Measurements from ENCODE around the gene GMNC.
"Not testable (repeated sequence)": the region's sequence is repeated elsewhere in the genome, so short reads cannot be mapped to it uniquely, and the experiment has no call there.

The GMNC gene, protein sequence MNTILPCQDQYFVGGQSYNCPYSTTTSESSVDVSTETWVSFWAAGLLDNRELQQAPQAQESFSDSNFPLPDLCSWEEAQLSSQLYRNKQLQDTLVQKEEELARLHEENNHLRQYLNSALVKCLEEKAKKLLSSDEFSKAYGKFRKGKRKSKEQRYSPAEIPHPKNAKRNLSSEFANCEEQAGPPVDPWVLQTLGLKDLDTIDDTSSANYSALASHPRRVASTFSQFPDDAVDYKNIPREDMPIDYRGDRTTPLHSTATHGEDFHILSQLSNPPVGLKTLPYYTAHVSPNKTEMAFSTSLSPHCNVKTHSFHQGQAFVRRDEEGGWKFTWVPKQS

DNA sequence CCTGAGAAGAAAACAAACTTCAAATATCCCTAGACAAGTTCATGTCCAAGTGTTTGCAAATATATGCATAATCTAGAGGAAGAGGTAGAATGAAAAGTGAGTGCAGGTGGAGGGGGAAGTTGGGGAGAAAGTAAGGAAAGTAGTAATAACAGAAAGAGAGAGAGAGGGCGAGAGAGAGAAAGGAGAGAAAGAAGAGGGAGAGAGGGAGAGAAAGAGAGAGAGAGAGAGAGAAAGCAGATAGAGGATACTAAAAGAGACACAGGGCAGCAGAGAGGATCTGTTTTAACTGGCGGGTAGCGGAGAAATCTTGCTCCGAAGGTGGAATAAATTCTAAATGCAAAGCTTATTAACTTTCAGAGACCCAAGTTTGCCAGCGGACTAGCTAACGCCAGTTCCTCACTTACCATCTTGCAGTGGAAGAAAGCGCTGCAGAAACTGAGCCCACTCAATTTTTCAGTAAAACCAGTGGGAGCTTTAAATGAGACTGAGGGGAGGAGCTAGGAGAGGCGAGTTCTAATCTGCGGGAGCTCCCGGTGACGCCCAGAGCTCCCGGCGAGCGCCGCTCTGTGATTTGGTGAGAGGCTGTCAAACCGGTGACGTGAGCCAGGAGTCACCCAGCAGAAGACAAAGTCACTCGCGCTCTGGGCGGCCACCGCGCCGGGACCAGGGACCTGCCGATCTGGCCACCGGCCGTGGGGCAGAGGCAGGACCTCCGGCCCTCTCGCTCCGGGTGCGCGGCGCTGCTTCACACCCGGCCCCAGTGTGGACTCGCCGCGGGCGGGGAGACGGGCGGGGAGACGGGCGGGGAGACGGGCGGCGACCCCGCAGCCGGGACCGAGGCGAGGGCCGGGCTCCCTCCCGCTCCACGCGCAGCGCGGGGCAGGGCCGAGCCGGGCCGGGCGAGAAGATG, at the start of gene GMNC:
Gene GMNC (minus strand): TSS at position 486 of the 910 bp plus-strand sequence. CDS start 79 bp downstream, at position 407.
- peak; percentile 60 for DNase-seq

GRCh38 chr3:190911382-190911781, 48.9 kb upstream of the GMNC start:
- DNase-seq: no peak

GRCh38 chr3:190909908-190910307, 47.4 kb upstream of the GMNC start:
- DNase-seq: no peak

- DNase-seq: no peak
Observed at GRCh38 chr3:190903156-190903555, 40.7 kb upstream of the GMNC start.

DNA sequence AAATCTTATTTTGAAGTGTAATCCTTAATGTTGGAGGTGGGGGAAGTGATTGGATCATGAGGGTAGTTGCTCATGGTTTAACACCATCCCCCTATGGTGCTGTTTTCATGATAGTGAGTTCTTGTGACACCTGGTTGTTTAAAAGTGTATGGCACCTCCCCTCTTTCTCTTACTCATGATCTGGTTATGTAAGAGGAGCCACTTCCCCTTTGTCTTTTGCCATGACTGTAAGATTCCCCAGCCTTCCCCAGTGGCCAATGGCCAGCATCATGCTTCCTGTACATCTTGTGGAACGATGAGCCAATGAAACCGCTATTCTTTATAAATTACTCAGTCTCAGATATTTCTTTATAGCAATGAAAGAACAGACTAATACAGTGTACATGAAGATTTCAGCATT, 39.8 kb upstream of the GMNC start:
- DNase-seq: no peak

- DNase-seq: no peak
Observed at GRCh38 chr3:190892395-190892902, 30.0 kb upstream of the GMNC start.

DNA sequence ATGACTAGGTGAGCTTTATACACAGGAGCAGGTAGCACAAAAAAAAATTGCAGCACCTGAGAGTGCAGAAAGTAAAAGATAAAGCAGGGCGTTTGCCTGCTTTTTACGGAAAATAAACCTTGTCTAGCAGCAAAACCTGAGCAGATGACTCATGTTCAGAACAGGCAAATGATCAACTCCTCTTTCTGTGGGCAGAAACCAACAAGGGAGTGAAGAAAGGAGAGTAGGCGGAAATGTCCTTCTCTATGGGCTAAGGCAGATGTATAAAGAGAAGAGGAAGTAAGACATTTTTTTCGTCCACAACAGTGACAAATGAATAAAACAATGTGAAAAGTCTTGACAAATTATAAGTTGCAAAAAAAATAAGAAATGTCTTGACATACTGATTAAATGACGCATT, 24.5 kb upstream of the GMNC start:
- no peak for DNase-seq

DNA sequence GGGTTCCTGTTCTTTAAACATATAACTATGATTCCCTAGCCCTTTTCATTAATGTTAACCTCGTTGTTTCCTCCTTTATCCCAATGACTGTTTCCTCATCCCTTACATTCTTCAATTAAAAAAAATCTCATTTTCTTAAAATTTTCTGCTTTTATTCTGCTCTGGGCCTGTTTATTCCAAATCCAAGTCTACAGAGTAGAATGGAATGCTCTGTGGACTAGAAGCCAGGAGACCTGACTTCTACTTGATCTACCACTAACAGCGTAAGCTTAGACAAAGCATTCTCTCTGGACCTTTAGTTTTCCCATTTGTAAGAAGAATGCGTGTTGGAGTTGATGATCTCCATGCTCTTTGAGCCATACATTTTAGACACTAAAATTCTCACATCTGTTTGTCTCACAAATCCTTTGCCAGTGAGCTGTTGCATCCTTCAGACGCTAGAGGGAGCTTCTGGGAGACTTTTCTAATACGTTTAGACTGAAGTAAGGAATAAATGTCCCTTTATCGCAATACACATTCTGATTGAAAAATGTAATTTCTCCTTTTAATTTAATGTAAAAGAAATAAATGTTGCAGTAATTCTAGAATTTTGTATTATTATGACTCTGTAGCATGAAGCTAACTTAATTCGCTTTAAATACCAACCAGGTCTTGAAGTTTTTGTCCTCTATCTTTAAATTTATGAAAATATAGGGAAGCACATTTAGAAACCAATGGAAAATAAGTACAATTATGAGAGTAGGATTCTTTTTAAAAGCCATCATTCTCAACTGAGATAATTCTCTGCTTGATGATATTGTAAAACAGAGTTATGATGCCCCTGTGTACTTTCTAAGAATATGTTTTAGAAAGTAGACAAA, 21.7 kb upstream of the GMNC start:
- DNase-seq: peak; percentile 34

GRCh38 chr3:190883141-190883540, 20.6 kb upstream of the GMNC start:
- DNase-seq: no peak

DNA sequence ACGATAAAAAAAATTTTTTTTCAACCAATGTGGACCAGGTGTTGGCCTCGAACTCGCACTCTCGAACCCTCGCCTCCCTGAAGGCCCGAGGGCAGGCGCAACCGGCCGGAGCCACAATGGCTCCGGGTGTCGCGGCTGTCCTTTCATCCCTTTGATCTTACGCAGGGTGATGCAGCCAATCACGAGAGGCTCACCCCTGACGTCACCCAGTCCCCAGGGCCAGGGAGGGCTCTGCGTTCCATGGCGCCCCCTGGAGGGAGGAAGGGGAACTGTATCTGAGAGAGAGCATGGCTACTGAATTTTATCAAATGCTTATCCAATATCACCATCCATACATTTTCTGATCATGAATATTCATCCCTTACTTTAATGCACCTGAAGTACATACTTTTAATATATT, 15.4 kb upstream of the GMNC start:
- no peak for DNase-seq

DNA sequence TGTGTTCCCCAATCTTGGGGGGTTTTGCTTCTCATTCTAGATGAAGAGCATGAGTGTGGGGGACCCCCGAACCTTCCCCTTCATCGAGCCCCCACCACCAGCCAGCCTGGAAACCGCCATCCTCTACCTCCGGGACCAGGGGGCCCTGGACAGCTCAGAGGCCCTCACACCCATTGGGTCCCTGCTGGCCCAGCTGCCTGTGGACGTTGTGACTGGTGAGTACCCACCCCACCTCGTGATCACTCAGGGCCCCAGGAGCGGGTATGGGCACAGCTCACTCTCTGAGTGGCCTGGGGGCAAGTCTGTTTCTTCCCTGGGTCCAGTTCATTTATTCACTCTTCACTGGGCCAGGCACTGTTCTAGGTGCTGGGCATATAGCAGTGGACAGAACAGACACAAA, 13.9 kb upstream of the GMNC start:
- not testable (repeated sequence) for DNase-seq

- DNase-seq: not testable (repeated sequence)
Observed at GRCh38 chr3:190875061-190875460, 12.6 kb upstream of the GMNC start.

DNA sequence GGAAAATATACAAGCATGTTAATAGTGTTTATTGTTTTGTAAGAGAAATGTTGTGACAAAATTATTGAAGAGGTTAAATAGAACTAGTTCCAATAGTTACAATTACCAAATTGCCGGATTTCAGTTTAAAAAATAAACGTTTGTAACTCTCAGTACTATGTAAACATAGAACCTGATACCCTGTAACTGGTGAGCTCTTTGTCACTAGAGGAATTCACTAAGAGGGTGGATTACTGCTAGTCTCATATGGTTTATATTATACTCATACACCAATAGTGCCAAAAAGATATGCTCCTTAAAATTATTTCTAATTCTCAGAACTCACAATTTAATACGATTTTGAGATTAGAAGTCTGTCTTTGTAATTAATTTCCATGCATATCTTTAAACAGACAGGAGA, 7.6 kb upstream of the GMNC start:
- DNase-seq: no peak

- DNase-seq: no peak
Observed at GRCh38 chr3:190867071-190867470, 4.6 kb upstream of the GMNC start.

DNA sequence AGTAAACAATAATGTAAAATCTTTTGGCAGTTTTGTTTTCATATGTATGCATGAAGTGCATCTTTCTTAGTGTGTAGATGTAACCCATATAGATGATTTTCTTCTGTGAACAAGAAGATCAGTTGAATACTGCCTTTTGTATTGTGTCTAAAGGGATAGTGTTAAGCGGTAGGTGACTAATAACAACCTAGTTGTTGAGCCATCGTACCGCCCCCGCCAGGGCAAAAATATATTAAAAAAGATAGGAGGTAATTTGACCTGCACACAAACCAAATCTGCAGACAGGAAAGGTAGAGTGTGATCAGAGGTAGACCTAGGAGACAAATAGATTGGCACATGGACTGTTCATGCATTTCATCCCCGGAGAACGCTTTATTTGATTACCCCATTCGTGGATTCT, 3.3 kb upstream of the GMNC start:
- DNase-seq: no peak

GRCh38 chr3:190865419-190865818, 2.9 kb upstream of the GMNC start:
- no peak for DNase-seq

DNA sequence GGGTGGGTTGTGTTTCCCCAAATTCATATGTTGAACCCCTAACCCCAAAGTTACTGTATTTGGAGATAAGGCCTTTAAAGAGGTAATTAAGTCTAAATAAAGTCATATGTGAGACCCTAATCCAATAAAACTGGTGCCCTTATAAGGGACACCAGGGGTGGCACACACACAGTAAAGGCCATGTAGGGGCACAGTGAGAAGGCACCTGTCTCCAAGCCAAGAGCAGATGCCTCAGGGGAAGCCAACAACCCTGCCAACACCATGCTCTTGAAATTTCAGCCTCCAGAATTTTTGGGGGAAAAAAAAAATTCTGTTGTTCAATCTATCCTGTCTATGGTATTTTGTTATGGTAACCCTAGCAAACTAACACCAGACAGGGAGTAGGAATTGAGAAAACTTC, 1.5 kb upstream of the GMNC start:
- no peak for DNase-seq

DNA sequence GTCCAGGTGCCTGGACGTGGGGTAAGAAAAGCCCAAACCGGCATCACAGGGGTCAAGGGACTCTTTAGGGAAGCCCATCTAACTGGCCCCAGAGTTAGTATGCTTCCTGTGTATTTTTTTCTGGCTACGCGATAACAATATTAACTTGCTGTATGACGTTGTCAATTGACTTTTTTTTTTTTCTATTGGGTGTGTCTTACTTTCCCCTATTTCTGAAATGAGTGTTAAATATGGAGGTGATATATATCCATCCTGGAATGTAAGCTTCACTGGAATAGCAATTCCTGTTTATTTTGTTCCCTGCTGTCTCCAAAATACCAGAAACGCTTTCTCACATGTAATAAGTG, 598 bp upstream of the GMNC start:
- DNase-seq: no peak

DNA sequence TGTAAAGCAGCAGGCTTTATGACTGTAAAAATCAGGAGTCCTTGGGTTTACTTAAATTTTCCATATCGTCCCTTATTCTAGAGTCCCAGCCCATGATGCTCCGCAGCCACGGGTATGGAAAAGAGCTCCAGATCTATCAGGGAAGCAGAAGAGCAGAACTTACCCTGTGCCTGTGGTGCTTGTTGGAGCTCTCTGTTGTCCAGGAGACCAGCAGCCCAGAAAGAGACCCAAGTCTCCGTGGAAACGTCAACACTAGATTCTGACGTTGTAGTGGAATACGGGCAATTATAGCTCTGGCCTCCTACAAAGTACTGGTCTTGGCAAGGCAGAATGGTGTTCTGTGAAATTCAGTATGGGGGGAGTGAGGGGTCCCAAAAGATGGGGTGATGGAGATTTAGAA, 2.0 kb downstream of the GMNC start:
- no peak for DNase-seq

GRCh38 chr3:190855151-190855550, 7.3 kb downstream of the GMNC start:
- DNase-seq: no peak

DNA sequence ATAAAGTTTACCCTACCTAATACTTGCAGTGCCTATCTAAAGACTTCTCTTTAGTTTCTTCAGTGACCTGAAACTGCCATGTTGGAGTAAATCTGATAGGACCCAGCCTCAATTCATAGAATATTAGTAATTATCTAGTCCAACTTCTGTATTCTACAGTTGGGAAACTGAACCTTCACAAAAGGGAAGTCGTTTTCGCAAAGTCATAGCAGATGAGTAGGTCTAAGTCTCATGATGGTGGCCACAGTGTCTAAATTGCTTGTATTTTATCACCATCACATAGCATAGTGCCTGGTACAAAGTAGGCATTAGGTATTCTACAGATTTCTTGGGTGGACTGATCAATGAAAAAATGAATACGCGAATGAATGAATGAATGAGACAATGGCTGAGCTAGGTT, 8.4 kb downstream of the GMNC start:
- DNase-seq: no peak

GRCh38 chr3:190853464-190853863, 9.0 kb downstream of the GMNC start:
- DNase-seq: no peak

DNA sequence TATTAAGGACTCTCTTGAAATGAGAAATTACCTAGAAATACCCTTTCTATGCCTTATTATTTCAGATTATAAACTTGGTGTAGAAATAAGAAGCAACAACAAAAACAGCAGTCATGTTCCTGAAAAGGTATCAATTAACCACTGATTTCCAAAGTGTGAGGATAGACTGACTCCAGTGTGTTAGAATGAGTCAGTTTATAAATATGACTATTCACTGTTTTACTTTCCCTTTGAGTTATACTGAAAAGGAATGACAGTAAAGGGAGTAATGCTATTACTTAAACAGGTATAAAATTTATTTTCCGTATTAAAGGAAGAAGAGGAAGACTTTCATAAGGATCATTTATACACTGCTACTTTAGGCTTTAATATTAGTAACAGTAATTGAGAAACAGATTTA, 12.9 kb downstream of the GMNC start:
- no peak for DNase-seq

All from left hindlimb (tissue), 1 donor.